ENCODE data around the gene UXS1. TPM values are rescaled to one million over a fixed set of nuclear protein-coding genes. Genes with fewer than 3 reads are reported as not detected.

The UXS1 gene
- total and polyA plus RNA-seq, 4 donors = 59.8 to 80.9 (median 79.8) TPM

DNA sequence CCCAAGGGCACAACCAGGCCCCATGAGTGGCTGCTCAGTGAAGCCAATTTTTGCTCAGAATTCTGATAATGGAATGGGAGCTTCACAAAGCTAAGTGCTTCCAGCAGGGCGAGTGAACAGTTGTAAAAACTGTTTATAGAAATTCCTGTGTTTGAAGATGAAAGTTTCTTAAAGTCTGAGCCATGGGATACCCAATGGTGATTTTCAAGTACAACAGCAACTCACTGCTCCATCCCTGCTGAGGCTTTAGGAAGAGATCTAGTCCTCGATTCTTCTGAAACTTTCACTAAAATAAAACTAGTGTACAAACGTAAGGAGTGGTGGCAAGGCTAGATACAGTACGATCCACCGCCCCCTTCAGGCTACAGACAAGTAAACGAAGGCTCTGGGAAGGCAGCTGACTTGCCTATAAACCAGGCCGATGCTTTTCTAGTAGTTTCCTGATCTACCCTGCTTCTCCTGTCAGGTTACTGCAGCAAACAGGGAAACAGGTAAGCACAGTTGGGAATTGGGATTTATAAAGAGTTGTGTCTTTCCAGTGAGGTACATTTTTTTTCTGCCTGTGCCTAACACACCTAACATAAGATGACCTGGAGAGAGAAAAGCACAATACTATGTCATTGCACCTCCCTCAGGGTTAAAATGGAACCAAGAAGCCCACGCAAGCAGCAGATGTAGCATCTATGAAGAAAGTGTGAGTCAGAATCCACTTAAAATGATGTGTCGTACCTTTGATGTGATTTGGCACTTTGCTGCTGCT is 108.7 kb downstream of the UXS1 start:
- H3K27ac ChIP-seq (ENCODE audit: low read depth, low read length) = no peak overlapping the region
- 44% methylated on average over 6 of the region's 9 CpGs for WGBS (ENCODE audit: insufficient coverage)
- no peak overlapping the region for H3K4me3 ChIP-seq (ENCODE audit: low read depth, low read length)
- no peaks in the 10 kb centered on the region for H3K27me3 ChIP-seq (ENCODE audit: control insufficient read depth, insufficient read depth, low read length)
- H3K36me3 ChIP-seq (ENCODE audit: control insufficient read depth, insufficient read depth, low read length) = no peaks in the 10 kb centered on the region
- DNase-seq (ENCODE audit: low read depth in 4 of 6, low spot score in 6 of 6) = peak in 2 of 6 donors; percentile 55 to 66
- peaks cover 4% of the 10 kb centered on the region for H3K9me3 ChIP-seq (ENCODE audit: control insufficient read depth, insufficient read depth, low read length)
- peaks cover 3% of the 10 kb centered on the region for H3K4me1 ChIP-seq (ENCODE audit: control insufficient read depth, insufficient read depth, low read length)

DNA sequence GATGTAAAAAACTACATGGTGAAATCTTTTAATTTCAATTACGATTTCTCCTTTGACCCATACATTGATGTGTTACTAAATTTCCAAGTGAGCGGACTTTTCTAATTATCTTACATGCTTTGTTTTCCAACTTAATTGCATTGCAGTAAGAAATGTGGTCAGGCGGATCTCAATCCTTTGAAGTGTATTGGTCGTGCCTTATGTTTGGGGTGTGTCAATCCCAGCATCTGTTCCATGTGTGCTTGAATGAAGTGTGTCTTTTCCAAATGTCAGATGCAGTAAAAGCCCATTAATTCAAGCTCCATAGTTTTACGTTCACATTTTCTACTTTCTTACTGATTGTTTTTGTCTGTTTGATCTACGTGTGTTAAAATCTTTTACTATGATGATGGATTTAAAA is 113.1 kb downstream of the UXS1 start:
- WGBS (ENCODE audit: insufficient coverage) = no CpG with 5 or more reads among the region's 6 CpGs
- DNase-seq (ENCODE audit: low read depth in 4 of 6, low spot score in 6 of 6) = peak in 1 of 6 donors; percentile 12

DNA sequence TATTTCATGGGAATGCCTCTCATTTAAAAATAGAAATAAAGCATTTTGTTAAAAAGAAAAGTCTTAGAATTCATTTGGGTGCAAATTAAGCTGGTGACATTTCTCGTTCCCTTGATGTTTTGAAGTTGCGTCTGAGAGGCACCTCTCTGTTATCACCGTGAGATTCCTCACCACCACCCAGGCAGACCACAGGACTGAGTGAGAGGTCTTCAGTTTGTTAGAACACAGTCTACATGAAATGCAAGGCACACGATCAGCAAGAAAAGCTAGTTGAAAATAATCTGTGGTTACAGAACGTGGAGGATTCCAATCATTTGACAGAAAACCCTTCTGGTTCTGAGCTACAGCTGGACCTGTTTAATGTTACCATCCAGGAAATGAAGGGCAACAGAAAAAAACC is 116.0 kb downstream of the UXS1 start:
- WGBS (ENCODE audit: insufficient coverage) = 77% methylated on average over 2 of the region's 5 CpGs
- no peaks in the 10 kb centered on the region for H3K27me3 ChIP-seq (ENCODE audit: control insufficient read depth, insufficient read depth, low read length)
- H3K4me3 ChIP-seq (ENCODE audit: low read depth, low read length) = no peak overlapping the region
- H3K36me3 ChIP-seq (ENCODE audit: control insufficient read depth, insufficient read depth, low read length) = no peaks in the 10 kb centered on the region
- H3K27ac ChIP-seq (ENCODE audit: low read depth, low read length) = no peak overlapping the region
- no peaks in the 10 kb centered on the region for H3K4me1 ChIP-seq (ENCODE audit: control insufficient read depth, insufficient read depth, low read length)
- H3K9me3 ChIP-seq (ENCODE audit: control insufficient read depth, insufficient read depth, low read length) = peaks cover 4% of the 10 kb centered on the region
- DNase-seq (ENCODE audit: low read depth in 4 of 6, low spot score in 6 of 6) = no peak

More for the DNA sequence above, 113.1 kb downstream of the UXS1 start:
- Histone ChIP-seq H3K4me1 (ENCODE audit: control insufficient read depth, insufficient read depth, low read length) (no peaks in the 10 kb centered on the region), H3K9me3 (ENCODE audit: control insufficient read depth, insufficient read depth, low read length) (peaks cover 4% of the 10 kb centered on the region), H3K27ac (ENCODE audit: low read depth, low read length) (no peak overlapping the region), H3K36me3 (ENCODE audit: control insufficient read depth, insufficient read depth, low read length) (no peaks in the 10 kb centered on the region), H3K4me3 (ENCODE audit: low read depth, low read length) (no peak overlapping the region), H3K27me3 (ENCODE audit: control insufficient read depth, insufficient read depth, low read length) (no peaks in the 10 kb centered on the region)

DNA sequence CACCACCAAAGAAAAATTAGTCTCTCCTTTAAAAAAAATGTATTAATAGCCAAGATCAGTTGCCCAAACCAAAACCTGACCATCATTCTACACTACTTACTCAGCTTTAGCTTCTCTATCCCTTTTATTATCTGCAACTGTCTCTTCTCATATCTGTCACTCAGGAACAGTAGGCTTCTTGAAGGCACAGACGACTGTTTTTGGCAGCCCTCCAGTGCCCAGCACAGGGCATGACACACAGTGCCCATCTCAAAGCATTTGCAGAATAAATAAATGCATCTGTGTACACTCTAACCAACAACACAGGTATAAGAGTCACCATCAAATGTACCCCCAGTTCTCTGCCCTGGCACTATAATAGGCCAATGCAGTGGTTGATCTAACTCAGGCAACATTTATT is 117.2 kb downstream of the UXS1 start:
- DNase-seq (ENCODE audit: low read depth in 4 of 6, low spot score in 6 of 6) = no peak
- H3K27ac ChIP-seq (ENCODE audit: low read depth, low read length) = no peak overlapping the region
- H3K9me3 ChIP-seq (ENCODE audit: control insufficient read depth, insufficient read depth, low read length) = peaks cover 4% of the 10 kb centered on the region
- H3K4me1 ChIP-seq (ENCODE audit: control insufficient read depth, insufficient read depth, low read length) = no peaks in the 10 kb centered on the region
- WGBS (ENCODE audit: insufficient coverage) = 38% methylated on average over 1 of the region's 1 CpG
- no peaks in the 10 kb centered on the region for H3K36me3 ChIP-seq (ENCODE audit: control insufficient read depth, insufficient read depth, low read length)
- no peak overlapping the region for H3K4me3 ChIP-seq (ENCODE audit: low read depth, low read length)
- no peaks in the 10 kb centered on the region for H3K27me3 ChIP-seq (ENCODE audit: control insufficient read depth, insufficient read depth, low read length)

DNA sequence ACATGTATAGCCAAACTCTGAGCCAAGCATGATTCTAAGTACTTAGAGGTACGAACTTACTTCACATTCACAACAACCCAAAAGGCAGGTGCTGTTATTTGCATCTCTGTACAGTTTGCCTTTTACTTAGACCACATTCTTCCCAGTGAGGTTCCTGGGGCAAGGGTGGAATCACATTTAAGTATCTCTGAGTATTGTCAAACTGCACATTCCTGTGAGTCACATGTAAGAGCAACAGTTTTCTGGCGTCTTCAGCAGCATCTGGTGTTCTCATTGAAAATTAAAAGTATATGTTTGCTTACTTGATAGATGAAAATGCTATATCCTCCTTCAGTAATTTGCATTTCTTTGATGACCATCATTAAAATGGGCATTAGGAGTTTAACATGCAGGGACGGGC is 119.1 kb downstream of the UXS1 start:
- H3K36me3 ChIP-seq (ENCODE audit: control insufficient read depth, insufficient read depth, low read length) = no peaks in the 10 kb centered on the region
- no peak overlapping the region for H3K4me3 ChIP-seq (ENCODE audit: low read depth, low read length)
- no peak overlapping the region for H3K27ac ChIP-seq (ENCODE audit: low read depth, low read length)
- WGBS (ENCODE audit: insufficient coverage) = no CpG with 5 or more reads among the region's 3 CpGs
- no peaks in the 10 kb centered on the region for H3K4me1 ChIP-seq (ENCODE audit: control insufficient read depth, insufficient read depth, low read length)
- DNase-seq (ENCODE audit: low read depth in 4 of 6, low spot score in 6 of 6) = no peak
- no peaks in the 10 kb centered on the region for H3K27me3 ChIP-seq (ENCODE audit: control insufficient read depth, insufficient read depth, low read length)
- H3K9me3 ChIP-seq (ENCODE audit: control insufficient read depth, insufficient read depth, low read length) = no peaks in the 10 kb centered on the region

DNA sequence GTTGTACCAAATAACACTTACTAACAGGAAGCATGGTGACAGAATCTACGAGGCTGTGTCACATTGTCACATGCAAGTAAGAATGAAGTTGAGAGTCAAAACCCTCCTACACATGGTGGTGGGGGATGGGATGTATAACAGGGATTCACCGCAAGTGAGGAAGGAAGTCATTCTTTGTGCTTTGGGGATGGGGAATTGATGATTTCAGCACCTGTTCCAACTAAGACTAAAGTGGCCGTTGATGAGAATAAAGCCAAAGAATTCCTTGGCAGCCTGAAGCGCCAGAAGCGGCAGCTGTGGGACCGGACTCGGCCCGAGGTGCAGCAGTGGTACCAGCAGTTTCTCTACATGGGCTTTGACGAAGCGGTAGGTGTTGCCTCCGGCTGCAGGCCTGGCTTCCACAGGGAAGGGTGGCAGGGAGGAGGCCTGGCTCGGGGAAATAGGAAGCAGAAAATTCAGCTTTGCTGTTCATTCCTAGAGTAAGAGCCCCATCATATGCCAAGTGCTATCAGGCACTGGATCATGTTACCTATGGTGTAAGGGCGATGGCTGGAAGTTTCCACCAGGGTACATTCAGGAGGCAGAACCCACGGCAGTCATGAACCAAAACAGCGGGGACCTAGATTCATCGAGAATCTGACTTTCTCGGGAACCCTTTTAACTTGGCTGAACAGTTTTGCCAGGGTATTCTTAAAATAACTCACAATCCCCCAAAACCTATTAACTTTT is 120.3 kb downstream of the UXS1 start:
- 82% methylated on average over 15 of the region's 17 CpGs for WGBS (ENCODE audit: insufficient coverage)
- no peak overlapping the region for H3K4me3 ChIP-seq (ENCODE audit: low read depth, low read length)
- no peak for DNase-seq (ENCODE audit: low read depth in 4 of 6, low spot score in 6 of 6)
- no peaks in the 10 kb centered on the region for H3K4me1 ChIP-seq (ENCODE audit: control insufficient read depth, insufficient read depth, low read length)
- H3K36me3 ChIP-seq (ENCODE audit: control insufficient read depth, insufficient read depth, low read length) = no peaks in the 10 kb centered on the region
- no peaks in the 10 kb centered on the region for H3K9me3 ChIP-seq (ENCODE audit: control insufficient read depth, insufficient read depth, low read length)
- no peaks in the 10 kb centered on the region for H3K27me3 ChIP-seq (ENCODE audit: control insufficient read depth, insufficient read depth, low read length)
- no peak overlapping the region for H3K27ac ChIP-seq (ENCODE audit: low read depth, low read length)

DNA sequence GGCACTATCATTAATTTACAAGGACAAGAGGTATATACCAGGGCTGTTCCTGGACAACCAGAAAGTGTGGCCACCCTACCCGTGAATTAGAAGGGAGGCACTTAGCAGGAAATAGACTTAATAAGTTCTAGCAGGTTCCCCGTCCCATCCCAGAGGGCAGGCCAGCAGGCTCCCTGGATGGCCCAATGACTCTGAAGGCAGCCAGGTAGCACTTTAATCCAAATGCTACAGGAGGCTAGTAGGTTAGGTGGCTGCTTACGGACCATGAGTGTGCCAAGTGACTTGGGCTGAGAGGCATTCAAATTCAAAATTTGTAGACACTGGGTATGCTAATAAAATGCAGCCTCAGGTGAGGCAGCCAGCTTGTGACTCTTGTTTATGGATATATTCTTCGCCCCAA is 123.9 kb downstream of the UXS1 start:
- H3K27ac ChIP-seq (ENCODE audit: low read depth, low read length) = no peak overlapping the region
- H3K4me1 ChIP-seq (ENCODE audit: control insufficient read depth, insufficient read depth, low read length) = peaks cover 14% of the 10 kb centered on the region
- no peaks in the 10 kb centered on the region for H3K36me3 ChIP-seq (ENCODE audit: control insufficient read depth, insufficient read depth, low read length)
- DNase-seq (ENCODE audit: low read depth in 4 of 6, low spot score in 6 of 6) = no peak
- H3K9me3 ChIP-seq (ENCODE audit: control insufficient read depth, insufficient read depth, low read length) = no peaks in the 10 kb centered on the region
- whole genome bisulfite sequencing (ENCODE audit: insufficient coverage) = 53% methylated on average over 3 of the region's 4 CpGs
- H3K27me3 ChIP-seq (ENCODE audit: control insufficient read depth, insufficient read depth, low read length) = peaks cover 11% of the 10 kb centered on the region
- no peak overlapping the region for H3K4me3 ChIP-seq (ENCODE audit: low read depth, low read length)

DNA sequence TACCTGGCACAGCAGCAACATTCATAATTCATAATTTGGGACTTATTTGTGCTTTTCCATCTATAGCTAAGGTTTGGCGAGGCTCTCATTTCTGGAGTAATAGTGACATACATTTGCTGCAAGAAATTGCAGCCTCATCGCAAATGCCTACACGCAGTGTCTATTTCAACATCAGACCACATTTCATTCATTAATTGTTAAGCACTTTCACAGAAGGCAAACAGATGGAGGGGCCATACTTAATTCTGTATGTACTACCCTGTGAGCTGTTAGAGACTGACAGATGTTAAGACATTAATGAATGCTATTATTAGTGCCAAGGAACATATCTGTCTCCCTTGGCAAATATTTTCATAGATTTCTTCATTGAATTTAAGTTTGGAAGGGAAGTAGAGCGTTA is 125.7 kb downstream of the UXS1 start:
- Histone ChIP-seq H3K9me3 (ENCODE audit: control insufficient read depth, insufficient read depth, low read length) (no peaks in the 10 kb centered on the region), H3K27ac (ENCODE audit: low read depth, low read length) (no peak overlapping the region), H3K4me3 (ENCODE audit: low read depth, low read length) (no peak overlapping the region), H3K27me3 (ENCODE audit: control insufficient read depth, insufficient read depth, low read length) (peaks cover 14% of the 10 kb centered on the region), H3K36me3 (ENCODE audit: control insufficient read depth, insufficient read depth, low read length) (no peaks in the 10 kb centered on the region), H3K4me1 (ENCODE audit: control insufficient read depth, insufficient read depth, low read length) (peaks cover 19% of the 10 kb centered on the region)
- WGBS (ENCODE audit: insufficient coverage) = no CpG with 5 or more reads among the region's 4 CpGs
- DNase-seq (ENCODE audit: low read depth in 4 of 6, low spot score in 6 of 6) = peak in 2 of 6 donors; percentile 56 to 81

DNA sequence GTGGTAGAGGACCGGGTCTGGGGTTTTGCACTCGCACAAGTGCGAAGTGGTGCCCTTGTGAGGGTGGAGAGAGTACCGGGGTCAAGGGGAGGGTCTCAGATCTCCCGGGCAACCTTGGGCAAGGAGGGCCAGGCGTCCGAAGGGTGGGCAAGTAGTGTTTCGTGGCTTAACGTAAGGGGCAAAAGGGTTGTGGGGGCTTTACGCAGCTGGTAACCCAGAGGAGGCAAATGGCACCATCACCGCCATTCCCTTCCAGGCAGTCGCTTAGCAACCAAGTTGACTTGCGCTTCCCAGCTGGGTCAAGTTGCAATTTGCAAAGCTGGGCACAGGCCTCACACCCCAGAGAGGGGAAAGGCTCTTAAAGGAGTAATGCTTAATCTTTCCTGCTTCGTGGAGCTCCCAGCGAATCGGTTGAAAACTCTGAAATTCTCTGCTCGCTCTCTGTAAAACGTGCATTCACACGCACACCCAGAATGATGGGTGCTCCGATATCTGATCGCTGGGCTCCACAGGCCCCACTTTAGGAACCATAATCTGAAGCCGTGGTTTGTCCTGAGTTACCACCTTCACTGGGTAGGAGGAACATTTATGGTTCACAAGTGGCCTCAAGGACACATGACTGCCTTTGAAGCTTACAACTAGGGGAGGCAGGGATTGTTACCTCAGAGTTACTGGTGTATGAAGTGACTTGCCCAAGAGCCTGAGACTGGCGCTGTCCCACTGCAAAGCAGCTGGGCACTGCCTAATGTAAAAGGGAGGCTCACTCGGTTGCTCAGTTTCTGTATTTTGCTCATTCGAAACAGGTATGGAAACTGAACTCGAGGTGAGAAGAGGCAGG is 127.9 kb downstream of the UXS1 start:
- peak overlapping the region; percentile 42 for H3K4me3 ChIP-seq (ENCODE audit: low read depth, low read length)
- no peaks in the 10 kb centered on the region for H3K36me3 ChIP-seq (ENCODE audit: control insufficient read depth, insufficient read depth, low read length)
- peak in 4 of 6 donors; percentile 32 to 89 (median 60) for DNase-seq (ENCODE audit: low read depth in 4 of 6, low spot score in 6 of 6)
- H3K4me1 ChIP-seq (ENCODE audit: control insufficient read depth, insufficient read depth, low read length) = peaks cover 19% of the 10 kb centered on the region
- no peaks in the 10 kb centered on the region for H3K9me3 ChIP-seq (ENCODE audit: control insufficient read depth, insufficient read depth, low read length)
- peaks cover 14% of the 10 kb centered on the region for H3K27me3 ChIP-seq (ENCODE audit: control insufficient read depth, insufficient read depth, low read length)
- H3K27ac ChIP-seq (ENCODE audit: low read depth, low read length) = peak overlapping the region; percentile 42
- 25% methylated on average over 26 of the region's 26 CpGs for WGBS (ENCODE audit: insufficient coverage)
